ENCODE data around the gene IL1RN.

The IL1RN gene

DNA sequence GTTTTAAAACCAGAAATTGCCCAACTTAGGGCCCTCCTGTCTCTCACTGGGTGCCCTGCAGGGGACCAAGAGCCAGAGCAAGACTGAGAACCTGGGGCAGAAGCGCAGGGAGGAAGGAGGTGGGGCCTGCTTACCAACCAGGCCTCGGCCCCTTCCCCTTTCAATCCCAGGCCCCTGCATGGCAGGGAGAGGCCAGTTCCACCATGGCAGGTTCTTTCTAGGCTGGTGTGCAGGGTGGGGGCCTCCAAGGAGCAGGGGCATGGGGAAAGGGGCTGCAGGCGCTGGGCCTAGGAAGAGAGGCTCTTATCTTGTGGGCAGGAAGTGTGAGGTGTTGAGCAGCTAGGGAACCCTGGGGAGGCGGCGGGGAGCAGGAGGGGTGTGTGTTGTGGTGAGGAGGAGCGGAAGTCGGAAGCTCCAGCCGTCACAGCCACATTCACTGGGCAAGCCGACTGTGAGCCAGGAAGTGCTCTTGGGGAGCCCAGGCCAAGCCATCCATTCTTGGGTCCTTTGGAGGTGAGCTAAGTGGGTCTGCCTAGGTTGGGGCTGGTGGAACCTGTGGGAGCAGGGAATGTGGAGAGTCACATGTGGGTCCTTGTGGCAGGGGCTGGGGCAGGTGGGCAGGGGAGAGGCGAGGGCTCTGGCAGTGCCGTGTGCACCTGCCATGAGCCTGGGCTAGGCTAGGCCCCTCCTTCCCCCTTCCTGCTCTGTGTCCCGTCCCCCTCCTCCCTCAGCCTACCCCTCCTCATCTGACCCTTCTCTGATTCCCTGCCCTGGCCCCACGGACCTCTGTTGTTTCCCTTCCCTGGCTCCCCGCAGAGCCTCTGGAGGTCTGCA lies 46.4 kb downstream of the IL1RN start, which contains the start of gene PSD4:
Gene PSD4, plus strand, starts transcription at position 430 of the 834 bp plus-strand sequence. CDS start 8,486 bp downstream, outside the sequence.
- no peak for DNase-seq (ENCODE audit: low read depth in 2 of 2)

DNA sequence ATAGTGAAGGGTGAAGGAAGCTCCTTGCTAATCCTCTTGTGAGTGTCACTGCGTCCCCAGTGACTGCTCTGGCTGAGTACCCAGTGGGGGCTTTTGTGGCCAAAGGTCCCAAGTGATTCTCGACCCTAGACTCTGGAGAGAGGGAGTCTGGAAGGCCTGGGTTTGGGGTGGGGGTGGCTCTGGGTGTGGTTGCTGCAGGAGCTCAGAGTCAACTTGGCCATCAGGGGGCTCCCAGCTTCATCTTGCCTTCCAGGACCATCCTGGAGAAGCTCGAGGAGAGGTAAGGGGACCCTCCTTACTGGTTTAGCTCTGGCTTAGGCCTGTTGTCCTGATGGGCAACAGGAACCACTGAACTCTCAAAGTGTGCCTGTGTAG lies 47.0 kb downstream of the IL1RN start:
- DNase-seq (ENCODE audit: low read depth in 2 of 2): no peak

DNA sequence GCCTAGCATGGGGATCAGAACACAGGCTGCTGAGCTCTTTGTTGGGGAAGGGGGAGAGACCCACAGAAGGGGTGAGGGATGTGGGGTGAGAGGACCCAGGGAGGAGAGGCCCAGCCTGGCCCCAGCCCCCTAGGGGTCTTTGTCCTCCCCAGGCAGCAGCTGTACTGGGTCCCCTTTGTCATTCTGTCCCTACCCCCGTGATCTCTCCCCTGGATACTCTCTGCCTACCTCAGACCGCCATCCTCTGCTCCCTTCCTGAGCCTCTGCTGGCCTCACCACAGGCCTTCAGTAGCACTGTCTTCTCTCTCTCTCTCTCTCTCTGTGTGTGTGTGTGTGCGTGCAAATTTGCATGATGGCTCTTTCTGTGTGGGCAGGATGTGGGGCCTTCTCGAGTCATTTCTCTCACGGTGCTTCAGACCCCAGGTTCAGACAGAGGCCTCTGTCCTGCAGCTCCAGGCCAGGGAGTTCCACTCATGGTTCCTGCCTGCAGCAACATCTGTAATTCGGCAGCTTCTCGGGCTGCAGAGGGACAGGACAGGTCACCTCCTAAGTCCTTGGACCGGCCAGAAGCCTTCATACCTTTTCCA lies 47.7 kb downstream of the IL1RN start:
- DNase-seq (ENCODE audit: low read depth in 2 of 2): no peak

DNA sequence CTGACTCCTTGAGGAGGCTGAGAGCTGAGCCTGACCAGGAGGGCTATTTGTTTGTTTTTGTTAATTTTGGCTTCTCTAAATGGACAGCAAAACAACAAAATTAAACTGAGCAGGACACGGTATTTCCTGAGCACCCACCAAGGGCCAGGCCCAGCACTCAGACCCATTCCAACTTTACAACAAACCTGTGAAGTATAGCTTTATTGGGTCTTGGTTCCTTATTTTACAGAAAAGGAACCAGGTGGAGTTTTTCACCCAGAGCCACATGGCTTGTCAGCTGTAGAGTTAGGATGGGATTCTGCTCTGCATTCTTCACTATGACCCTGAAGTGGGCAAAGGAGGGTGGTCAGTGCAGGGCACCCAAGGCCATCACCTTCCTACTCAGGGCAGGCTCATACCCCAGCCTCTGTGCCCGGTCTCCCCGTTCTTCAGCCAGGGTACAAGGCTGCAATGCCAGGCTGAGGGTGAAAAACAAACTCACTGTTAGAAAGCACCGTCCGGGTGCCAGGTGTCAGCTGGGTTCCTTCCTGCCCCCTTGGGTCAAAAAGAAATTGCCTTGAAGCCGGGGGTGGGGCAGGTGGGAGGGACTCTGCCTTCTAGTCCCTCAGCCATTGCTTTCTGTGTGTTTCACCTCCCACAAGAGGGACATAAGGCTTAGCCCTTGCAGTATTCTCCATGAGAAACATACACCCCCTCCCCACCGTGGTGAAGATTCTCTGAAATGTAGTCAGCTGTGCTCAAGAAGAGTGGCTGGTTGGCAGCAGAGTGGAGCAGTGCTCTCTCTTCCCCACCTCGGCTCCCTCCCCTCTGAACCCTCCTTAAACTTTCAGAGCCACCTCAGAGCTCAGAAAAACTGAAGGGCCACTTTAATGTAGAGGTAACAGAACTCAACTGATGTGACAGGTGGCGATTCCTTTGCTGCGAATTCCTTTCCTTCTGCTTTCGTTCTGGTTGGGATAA lies 48.6 kb downstream of the IL1RN start:
- DNase-seq (ENCODE audit: low read depth in 2 of 2): no peak

DNA sequence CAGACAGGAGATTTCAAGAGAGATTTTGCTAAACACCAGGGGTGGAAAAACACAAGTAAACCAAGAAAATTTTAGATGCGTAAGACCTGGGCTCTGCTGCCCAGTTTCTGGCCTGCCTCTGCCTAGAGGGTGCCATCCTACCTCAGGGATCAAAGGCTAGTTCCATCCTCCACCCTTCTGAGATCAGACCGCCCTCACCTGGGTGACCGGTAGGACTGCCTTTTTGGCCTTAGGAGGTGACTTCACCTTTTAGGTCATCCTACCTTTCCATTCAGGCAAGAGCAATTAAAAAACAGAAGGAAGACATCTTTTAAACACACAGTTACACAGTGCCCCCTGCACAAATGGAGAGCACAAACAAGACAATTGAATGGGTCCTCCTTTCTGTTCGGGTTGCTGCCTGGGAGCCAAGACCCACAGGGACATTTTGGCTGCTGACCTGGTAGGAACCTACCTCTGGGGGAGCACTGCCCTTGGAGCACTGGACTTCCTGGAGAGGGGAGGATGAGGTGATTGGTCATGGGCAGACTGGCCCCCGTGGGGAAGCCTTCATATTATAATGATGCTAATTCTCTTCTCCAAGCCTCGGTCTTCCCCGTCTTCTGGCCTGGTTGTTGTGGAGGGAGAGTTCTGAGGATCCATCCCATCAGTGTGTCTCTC lies 49.4 kb downstream of the IL1RN start:
- DNase-seq (ENCODE audit: low read depth in 2 of 2): no peak

DNA sequence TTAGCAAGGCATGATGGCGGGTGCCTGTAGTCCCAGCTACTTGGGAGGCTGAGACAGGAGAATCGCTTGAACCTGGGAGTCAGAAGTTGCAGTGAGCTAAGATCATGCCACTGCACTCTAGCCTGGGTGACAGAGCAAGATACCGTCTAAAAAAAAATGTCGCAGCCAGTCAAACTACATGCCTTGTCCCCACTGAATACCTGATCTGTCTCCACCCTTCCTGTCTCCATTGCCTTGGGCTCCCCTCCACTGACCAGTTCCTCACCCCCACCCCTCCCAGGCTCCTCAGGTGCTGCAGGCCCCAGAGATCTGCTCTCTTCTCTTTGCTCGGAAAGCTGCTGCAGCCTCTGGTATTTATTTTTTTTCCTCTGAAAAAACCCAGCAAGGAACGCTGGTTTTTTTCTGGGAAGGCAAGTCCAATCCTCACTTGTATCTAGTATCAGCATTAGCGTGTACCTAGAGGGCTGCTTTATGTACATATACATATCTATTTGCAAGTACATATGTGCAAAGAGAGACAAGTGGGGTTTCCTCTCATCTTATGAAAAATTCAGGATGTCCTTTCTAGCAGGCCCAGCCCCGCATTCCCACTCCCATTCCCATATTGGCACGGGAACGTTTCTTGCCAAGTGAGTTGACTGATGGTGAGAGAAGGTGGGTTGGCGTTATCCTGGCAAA lies 50.8 kb downstream of the IL1RN start:
- DNase-seq (ENCODE audit: low read depth in 2 of 2): no peak

DNA sequence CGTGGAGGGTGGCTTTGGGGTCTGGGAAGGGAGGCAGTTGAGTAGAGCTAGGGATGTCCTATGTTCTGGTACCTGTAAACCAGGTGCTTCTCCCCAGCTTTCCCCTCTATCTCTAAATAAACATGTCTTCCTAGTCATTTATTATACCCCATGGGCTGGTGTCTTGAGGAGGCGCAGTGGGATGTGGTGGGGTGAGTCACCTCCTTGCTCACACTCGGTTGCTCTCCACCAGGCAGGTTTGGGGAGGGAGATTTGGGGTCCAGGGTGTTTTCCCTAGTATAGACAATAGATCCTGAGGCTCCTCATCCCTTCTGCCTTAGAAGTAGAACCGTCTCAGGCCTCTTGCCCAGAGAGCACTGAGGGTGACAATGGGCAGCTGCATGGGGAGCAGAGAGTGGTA lies 51.5 kb downstream of the IL1RN start:
- no peak for DNase-seq (ENCODE audit: low read depth in 2 of 2)

DNA sequence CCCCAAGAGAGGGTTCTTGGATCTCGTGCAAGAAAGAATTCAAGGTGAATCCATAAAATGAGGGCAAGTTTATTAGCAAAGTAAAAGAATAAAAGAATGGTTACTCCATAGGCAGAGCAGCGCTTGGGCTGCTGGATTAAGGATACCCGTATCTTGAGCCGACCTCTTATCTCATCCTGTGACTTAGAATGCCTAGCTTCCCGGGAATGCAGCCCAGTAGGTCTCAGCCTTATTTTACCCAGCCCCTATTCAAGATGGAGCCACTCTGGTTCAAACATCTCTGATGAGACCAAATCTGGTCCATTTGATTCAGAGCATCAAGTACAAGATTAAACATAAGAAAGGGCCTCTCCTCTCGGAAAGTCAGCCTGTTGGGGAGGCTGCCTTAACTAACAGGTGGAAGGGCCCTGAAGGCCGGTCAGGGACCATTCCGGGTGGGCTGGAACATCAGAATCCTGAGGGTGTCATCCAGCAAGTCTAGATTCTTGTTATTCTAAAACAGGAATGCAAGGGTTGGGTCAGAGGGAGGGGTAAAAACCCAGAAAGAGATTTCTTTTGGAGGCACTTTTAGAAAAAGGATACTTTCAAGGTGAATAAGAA lies 52.1 kb downstream of the IL1RN start:
- DNase-seq (ENCODE audit: low read depth in 2 of 2): no peak

DNA sequence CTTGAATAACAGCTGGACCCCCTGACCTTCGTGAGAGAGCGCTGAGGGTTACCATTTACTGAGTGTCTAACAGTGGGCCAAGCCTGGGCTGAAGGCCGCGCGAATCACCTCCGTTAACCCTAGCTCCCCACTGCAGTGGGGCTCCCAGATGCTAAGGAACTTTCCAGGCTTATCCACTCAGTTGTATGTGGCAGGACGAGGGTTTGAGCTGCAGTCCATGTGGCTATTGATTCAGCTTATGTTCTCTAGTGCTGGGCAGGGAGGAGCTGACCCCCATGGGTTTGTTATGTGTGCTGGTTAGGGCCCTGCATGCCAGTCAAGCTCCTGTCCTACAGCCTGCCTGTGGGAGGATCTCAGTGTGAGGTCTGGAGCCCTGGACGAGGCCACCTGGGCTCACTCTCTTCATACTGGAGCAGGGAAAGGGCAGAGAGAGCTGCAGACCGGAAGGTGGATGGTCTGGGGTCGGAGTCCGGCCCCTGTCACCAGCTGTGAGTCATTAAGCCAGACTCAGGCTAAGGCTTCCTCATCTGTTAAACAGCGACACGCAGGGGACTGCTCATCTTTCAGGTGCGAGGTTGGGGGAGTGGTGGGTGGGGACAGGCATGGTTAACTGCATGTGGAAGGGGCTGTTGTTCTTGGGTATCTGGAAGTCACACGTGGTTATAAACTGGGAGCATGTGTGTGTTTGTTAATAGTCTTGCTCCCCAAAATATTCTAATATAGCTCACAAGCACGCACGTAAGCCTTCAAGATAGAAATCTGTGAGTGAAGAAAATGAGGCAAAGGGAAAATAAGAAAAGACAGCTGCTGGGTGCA lies 52.9 kb downstream of the IL1RN start:
- no peak for DNase-seq (ENCODE audit: low read depth in 2 of 2)

DNA sequence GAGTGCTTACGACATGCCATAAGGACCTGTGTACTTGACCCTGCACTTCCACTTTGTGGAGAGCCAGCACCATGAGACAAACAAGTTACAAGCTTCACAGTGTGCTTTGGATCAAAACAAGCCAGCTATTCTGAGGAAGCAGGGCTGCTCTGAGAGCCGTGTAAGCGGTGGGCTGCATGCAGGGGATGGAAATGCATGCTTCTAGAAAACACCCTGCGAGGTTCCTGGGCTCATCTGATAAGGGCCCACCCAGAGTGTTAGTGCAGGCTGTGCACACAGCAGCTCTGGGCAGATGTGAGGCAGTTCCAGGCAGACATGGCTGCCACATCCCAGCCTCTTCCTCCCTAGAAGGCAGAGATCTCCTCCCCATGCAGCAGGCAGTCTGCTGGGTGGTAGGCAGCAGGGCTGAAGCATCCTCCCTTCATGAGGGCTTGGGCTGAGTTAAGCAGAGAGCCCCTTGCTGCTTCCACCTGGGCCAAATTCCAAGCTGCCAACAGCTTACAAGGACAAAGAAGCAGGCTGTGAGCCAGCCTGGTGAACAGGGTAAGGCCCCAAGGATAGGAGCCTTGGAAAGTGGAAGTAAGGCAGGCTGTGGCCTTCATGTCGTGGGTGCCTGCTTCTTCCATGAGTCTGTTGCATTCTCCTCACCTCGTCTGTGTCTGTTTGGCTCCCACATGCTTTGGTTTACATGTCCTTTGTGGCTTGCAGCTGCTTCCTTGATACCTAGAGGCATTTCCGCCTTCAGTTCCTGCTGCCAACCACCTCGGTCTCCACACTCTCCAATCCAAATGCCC lies 54.1 kb downstream of the IL1RN start:
- DNase-seq (ENCODE audit: low read depth in 2 of 2): no peak

DNA sequence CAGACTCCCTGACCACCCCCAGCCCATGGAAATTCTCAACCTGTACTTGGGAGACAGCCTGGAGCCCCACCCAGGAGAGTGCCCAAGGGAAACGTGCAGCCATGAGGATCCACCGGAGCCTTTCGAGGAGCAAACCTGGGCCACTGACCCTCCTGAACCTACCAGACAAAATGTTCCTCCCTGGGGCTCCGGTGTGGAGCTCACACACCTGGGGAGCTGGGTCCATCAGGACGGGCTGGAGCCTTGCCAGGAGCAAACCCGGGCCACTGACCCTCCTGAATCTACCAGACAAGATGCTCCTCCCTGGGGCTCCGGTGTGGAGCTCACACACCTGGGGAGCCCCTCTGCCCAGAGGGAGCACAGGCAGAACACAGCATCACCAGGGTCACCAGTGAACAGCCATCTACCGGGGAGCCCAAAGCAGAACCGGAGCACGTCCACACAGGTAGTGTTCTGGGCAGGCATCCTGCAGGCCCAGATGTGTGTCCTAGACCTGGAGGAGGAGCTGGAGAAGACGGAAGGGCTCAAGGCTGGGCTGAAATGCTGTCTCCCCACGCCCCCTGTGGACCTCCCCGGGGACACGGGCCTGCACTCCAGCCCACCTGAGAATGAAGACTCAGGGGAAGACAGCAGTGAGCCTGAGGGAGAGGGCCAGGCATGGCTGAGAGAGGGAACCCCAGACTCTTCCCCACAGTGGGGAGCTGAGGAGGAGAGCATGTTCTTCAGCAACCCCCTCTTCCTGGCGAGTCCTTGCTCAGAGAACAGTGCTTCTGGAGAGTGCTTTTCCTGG lies 55.3 kb downstream of the IL1RN start:
- DNase-seq (ENCODE audit: low read depth in 2 of 2): no peak

DNA sequence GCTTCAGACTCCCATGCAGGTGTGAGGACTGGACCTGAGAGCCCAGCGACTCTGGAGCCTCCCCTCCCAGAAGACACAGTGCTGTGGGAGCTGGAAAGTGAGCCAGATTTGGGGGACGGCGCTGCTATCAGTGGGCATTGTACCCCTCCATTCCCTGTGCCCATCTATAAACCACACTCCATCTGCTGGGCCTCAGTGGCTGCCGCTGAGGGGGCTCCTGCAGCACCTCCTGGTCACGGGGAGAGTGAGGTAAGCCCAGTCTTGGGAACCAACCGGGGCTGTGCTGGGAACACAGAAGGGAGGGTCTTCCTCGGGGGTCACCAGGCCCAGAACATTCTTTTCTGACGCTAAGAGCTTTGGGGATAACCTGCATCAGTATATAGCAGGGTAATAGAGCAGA lies 55.9 kb downstream of the IL1RN start:
- DNase-seq (ENCODE audit: low read depth in 2 of 2): no peak
